ENCODE data around the gene KY. TPM values are rescaled to one million over a fixed set of nuclear protein-coding genes. Genes with fewer than 3 reads are reported as not detected.

The KY gene
- total and polyA plus RNA-seq, 2 donors (not counting 1 experiment from before 2014, with no cell fraction given): not detected

- no peaks in the 10 kb centered on the region for H3K36me3 ChIP-seq (replicated peaks in 1 of 2; ENCODE audit: control extremely low read depth in 1 of 2, control insufficient read depth in 1 of 2, extremely low read depth in 1 of 2, insufficient read depth in 2 of 2, low read length in 1 of 2)
- H3K4me2 ChIP-seq (replicated peaks; ENCODE audit: low read depth, low read length, poor library complexity, severe bottlenecking): no peak overlapping the region
- peaks cover 0 to 9% (median 4%) of the 10 kb centered on the region in 4 experiments for H3K27me3 ChIP-seq (replicated peaks in 1 of 4; ENCODE audit: control extremely low read depth in 1 of 4, control insufficient read depth in 3 of 4, insufficient read depth in 4 of 4, low read length in 3 of 4)
- intact Hi-C loops (cut with micrococcal nuclease): no loop called here
- 76% methylated on average over 5 of the region's 7 CpGs for WGBS (ENCODE audit: insufficient coverage)
- Mint-ChIP-seq H3K9me3 (ENCODE audit: insufficient read depth) (peaks cover 3% of the 10 kb centered on the region), H3K4me3 (no peak overlapping the region), H3K27me3 (peaks cover 36% of the 10 kb centered on the region), H3K27ac (no peak overlapping the region), H3K4me1 (no peaks in the 10 kb centered on the region)
- ChIA-PET CTCF (no interaction called here), POLR2A (no interaction called here)
- H3K4me1 ChIP-seq (ENCODE audit: control insufficient read depth in 2 of 2, insufficient read depth in 2 of 2, low read length in 2 of 2): no peaks in the 10 kb centered on the region
- H3K4me3 ChIP-seq (ENCODE audit: control extremely low read depth in 1 of 5, extremely low read depth in 1 of 5, insufficient read depth in 1 of 5, low read depth in 2 of 5, low read length in 4 of 5): no peak overlapping the region
- peaks cover 0 to 3% (median 0%) of the 10 kb centered on the region in 3 donors for H3K9me3 ChIP-seq (ENCODE audit: control extremely low read depth in 1 of 3, control insufficient read depth in 2 of 3, insufficient read depth in 1 of 3, low read length in 2 of 3)
- no peak overlapping the region for H3K9ac ChIP-seq (ENCODE audit: low read length)
- ATAC-seq (ENCODE audit: low read depth) (no peak), DNase-seq (no peak)
- no peaks in the 10 kb centered on the region for H3K79me2 ChIP-seq (ENCODE audit: control insufficient read depth, insufficient read depth, low read length)
- H2AFZ ChIP-seq (ENCODE audit: insufficient read depth, low read depth, low read length, poor library complexity, severe bottlenecking): no peak overlapping the region
- no peak for TF ChIP-seq EZH2 (IDR thresholded peaks at IDR 0.05; ENCODE audit: borderline replicate concordance, insufficient read depth, low read depth, low read length, poor library complexity, severe bottlenecking)
- TF ChIP-seq, protein P1, sequence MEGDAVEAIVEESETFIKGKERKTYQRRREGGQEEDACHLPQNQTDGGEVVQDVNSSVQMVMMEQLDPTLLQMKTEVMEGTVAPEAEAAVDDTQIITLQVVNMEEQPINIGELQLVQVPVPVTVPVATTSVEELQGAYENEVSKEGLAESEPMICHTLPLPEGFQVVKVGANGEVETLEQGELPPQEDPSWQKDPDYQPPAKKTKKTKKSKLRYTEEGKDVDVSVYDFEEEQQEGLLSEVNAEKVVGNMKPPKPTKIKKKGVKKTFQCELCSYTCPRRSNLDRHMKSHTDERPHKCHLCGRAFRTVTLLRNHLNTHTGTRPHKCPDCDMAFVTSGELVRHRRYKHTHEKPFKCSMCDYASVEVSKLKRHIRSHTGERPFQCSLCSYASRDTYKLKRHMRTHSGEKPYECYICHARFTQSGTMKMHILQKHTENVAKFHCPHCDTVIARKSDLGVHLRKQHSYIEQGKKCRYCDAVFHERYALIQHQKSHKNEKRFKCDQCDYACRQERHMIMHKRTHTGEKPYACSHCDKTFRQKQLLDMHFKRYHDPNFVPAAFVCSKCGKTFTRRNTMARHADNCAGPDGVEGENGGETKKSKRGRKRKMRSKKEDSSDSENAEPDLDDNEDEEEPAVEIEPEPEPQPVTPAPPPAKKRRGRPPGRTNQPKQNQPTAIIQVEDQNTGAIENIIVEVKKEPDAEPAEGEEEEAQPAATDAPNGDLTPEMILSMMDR (IDR thresholded peaks at IDR 0.05): no peak
- no peak overlapping the region for H3K27ac ChIP-seq (ENCODE audit: low read length in 2 of 2)
- no peaks in the 10 kb centered on the region for H4K20me1 ChIP-seq (ENCODE audit: control insufficient read depth, insufficient read depth, low read length, poor library complexity, severe bottlenecking)
Observed at GRCh38 chr3:134656211-134656800, 5.5 kb upstream of the KY start.

- Mint-ChIP-seq H3K4me3 (no peak overlapping the region), H3K27me3 (peaks cover 33% of the 10 kb centered on the region), H3K27ac (no peak overlapping the region), H3K9me3 (ENCODE audit: insufficient read depth) (no peaks in the 10 kb centered on the region), H3K4me1 (no peaks in the 10 kb centered on the region)
- H3K79me2 ChIP-seq (ENCODE audit: control insufficient read depth, insufficient read depth, low read length): no peaks in the 10 kb centered on the region
- H2AFZ ChIP-seq (ENCODE audit: insufficient read depth, low read depth, low read length, poor library complexity, severe bottlenecking): no peak overlapping the region
- H3K4me2 ChIP-seq (replicated peaks; ENCODE audit: low read depth, low read length, poor library complexity, severe bottlenecking): no peak overlapping the region
- ChIA-PET POLR2A (no interaction called here), CTCF (no interaction called here)
- peaks cover 0 to 3% (median 0%) of the 10 kb centered on the region in 3 donors for H3K9me3 ChIP-seq (ENCODE audit: control extremely low read depth in 1 of 3, control insufficient read depth in 2 of 3, insufficient read depth in 1 of 3, low read length in 2 of 3)
- no peak overlapping the region for H3K4me3 ChIP-seq (ENCODE audit: control extremely low read depth in 1 of 5, extremely low read depth in 1 of 5, insufficient read depth in 1 of 5, low read depth in 2 of 5, low read length in 4 of 5)
- no peaks in the 10 kb centered on the region for H4K20me1 ChIP-seq (ENCODE audit: control insufficient read depth, insufficient read depth, low read length, poor library complexity, severe bottlenecking)
- no peak for DNase-seq
- TF ChIP-seq EZH2 (IDR thresholded peaks at IDR 0.05; ENCODE audit: borderline replicate concordance, insufficient read depth, low read depth, low read length, poor library complexity, severe bottlenecking): no peak
- no peak overlapping the region for H3K27ac ChIP-seq (ENCODE audit: low read length in 2 of 2)
- intact Hi-C loops (cut with micrococcal nuclease): no loop called here
- no peaks in the 10 kb centered on the region for H3K4me1 ChIP-seq (ENCODE audit: control insufficient read depth in 2 of 2, insufficient read depth in 2 of 2, low read length in 2 of 2)
- no peak overlapping the region for H3K9ac ChIP-seq (ENCODE audit: low read length)
- 89% methylated on average over 4 of the region's 4 CpGs for WGBS (ENCODE audit: insufficient coverage)
- H3K36me3 ChIP-seq (replicated peaks in 1 of 2; ENCODE audit: control extremely low read depth in 1 of 2, control insufficient read depth in 1 of 2, extremely low read depth in 1 of 2, insufficient read depth in 2 of 2, low read length in 1 of 2): no peaks in the 10 kb centered on the region
- H3K27me3 ChIP-seq (replicated peaks in 1 of 4; ENCODE audit: control extremely low read depth in 1 of 4, control insufficient read depth in 3 of 4, insufficient read depth in 4 of 4, low read length in 3 of 4): peaks cover 0 to 11% (median 4%) of the 10 kb centered on the region in 4 experiments
- ATAC-seq (ENCODE audit: low read depth): no peak
Observed at GRCh38 chr3:134655706-134656105, 4.9 kb upstream of the KY start.

All from B cell (primary cell).